ENCODE data around the gene CENPN. TPM values are rescaled to one million over a fixed set of nuclear protein-coding genes. Genes with fewer than 3 reads are reported as not detected.

The CENPN gene
- total and polyA plus RNA-seq, 2 of the 13 experiments (the other 11 are each of a cell fraction or from before 2014, with no cell fraction given), result 29.7 to 129 TPM

DNA sequence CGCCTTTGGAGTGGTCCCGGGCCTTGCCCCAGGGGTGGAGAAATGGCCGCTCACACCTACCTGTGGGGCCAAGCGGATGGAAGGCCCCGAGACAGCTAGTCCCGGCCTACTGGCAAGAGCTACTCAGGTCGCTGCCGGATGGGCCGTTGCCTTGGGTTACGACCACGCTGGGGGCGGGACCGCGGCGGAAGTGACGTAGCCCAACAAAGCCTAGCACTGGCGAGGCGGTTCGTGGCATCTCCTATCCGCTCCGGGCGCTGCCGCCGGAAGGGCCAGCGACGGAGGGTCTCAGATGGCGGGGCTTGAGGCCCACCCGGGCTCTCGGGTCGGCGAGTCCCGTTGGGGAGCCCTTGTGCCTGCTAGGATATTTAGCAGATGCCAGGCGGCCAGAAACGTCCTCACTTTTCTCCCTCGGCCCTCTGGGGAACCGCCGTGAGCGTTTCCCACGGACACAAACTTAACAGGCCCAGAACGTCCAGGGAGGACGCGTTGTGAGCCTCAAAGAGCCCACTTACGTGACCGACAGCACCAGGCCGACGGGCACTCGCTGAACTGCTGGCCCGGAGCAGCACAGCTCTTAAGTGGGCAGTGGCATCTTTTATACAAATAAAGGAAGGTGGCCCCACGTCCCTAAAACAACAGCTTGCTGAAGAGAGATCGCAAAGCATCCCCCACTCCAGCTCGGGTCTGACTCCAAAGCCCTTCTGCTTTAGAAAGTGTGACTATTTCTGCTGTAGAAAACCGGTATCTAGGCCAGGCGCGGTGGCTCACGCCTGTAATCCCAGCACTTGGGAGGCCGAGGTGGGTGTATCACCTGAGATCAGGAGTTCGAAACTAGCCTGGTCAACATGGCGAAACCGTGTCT is 70.3 kb downstream of the CENPN start, which contains the start of gene C16orf46 (continued):
- TF ChIP-seq, protein P1, sequence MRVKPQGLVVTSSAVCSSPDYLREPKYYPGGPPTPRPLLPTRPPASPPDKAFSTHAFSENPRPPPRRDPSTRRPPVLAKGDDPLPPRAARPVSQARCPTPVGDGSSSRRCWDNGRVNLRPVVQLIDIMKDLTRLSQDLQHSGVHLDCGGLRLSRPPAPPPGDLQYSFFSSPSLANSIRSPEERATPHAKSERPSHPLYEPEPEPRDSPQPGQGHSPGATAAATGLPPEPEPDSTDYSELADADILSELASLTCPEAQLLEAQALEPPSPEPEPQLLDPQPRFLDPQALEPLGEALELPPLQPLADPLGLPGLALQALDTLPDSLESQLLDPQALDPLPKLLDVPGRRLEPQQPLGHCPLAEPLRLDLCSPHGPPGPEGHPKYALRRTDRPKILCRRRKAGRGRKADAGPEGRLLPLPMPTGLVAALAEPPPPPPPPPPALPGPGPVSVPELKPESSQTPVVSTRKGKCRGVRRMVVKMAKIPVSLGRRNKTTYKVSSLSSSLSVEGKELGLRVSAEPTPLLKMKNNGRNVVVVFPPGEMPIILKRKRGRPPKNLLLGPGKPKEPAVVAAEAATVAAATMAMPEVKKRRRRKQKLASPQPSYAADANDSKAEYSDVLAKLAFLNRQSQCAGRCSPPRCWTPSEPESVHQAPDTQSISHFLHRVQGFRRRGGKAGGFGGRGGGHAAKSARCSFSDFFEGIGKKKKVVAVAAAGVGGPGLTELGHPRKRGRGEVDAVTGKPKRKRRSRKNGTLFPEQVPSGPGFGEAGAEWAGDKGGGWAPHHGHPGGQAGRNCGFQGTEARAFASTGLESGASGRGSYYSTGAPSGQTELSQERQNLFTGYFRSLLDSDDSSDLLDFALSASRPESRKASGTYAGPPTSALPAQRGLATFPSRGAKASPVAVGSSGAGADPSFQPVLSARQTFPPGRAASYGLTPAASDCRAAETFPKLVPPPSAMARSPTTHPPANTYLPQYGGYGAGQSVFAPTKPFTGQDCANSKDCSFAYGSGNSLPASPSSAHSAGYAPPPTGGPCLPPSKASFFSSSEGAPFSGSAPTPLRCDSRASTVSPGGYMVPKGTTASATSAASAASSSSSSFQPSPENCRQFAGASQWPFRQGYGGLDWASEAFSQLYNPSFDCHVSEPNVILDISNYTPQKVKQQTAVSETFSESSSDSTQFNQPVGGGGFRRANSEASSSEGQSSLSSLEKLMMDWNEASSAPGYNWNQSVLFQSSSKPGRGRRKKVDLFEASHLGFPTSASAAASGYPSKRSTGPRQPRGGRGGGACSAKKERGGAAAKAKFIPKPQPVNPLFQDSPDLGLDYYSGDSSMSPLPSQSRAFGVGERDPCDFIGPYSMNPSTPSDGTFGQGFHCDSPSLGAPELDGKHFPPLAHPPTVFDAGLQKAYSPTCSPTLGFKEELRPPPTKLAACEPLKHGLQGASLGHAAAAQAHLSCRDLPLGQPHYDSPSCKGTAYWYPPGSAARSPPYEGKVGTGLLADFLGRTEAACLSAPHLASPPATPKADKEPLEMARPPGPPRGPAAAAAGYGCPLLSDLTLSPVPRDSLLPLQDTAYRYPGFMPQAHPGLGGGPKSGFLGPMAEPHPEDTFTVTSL (CRISPR knock-in tag; IDR thresholded peaks at IDR 0.05; ENCODE audit: borderline replicate concordance), result no peak
- TF ChIP-seq NFE2L2 (IDR thresholded peaks at IDR 0.05; ENCODE audit: low read length) (no peak), RCOR2 (CRISPR knock-in tag; IDR thresholded peaks at IDR 0.05) (no peak), ZSCAN22 (CRISPR knock-in tag; IDR thresholded peaks at IDR 0.05) (no peak), ETV5 (CRISPR knock-in tag; IDR thresholded peaks at IDR 0.05; ENCODE audit: borderline replicate concordance) (peak; percentile 96), MAFG (CRISPR knock-in tag; IDR thresholded peaks at IDR 0.05) (no peak), PHF20 (CRISPR knock-in tag; IDR thresholded peaks at IDR 0.05) (peak; percentile 93), PLRG1 (conservative IDR thresholded peaks at IDR 0.05) (no peak), HDAC2 (CRISPR knock-in tag; IDR thresholded peaks at IDR 0.05) (peak; percentile 74), ZBTB8A (CRISPR knock-in tag; IDR thresholded peaks at IDR 0.05; ENCODE audit: borderline replicate concordance, low read depth) (no peak), BRD4 (CRISPR knock-in tag; IDR thresholded peaks at IDR 0.05) (peak; percentile 75; the same call in 1 of the 2 replicates), ARNT2 (CRISPR knock-in tag; IDR thresholded peaks at IDR 0.05; ENCODE audit: low read depth) (peak; percentile 87), ZNF430 (CRISPR knock-in tag; IDR thresholded peaks at IDR 0.05) (peak; percentile 89), ZNF556 (CRISPR knock-in tag; IDR thresholded peaks at IDR 0.05; ENCODE audit: borderline replicate concordance) (peak; percentile 76; the same call in 1 of the 2 replicates), ZNF451 (CRISPR knock-in tag; IDR thresholded peaks at IDR 0.05) (peak; percentile 90)
- TF ChIP-seq, protein P2, sequence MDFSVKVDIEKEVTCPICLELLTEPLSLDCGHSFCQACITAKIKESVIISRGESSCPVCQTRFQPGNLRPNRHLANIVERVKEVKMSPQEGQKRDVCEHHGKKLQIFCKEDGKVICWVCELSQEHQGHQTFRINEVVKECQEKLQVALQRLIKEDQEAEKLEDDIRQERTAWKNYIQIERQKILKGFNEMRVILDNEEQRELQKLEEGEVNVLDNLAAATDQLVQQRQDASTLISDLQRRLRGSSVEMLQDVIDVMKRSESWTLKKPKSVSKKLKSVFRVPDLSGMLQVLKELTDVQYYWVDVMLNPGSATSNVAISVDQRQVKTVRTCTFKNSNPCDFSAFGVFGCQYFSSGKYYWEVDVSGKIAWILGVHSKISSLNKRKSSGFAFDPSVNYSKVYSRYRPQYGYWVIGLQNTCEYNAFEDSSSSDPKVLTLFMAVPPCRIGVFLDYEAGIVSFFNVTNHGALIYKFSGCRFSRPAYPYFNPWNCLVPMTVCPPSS (IDR thresholded peaks at IDR 0.05), result no peak
- TF ChIP-seq, protein P3, sequence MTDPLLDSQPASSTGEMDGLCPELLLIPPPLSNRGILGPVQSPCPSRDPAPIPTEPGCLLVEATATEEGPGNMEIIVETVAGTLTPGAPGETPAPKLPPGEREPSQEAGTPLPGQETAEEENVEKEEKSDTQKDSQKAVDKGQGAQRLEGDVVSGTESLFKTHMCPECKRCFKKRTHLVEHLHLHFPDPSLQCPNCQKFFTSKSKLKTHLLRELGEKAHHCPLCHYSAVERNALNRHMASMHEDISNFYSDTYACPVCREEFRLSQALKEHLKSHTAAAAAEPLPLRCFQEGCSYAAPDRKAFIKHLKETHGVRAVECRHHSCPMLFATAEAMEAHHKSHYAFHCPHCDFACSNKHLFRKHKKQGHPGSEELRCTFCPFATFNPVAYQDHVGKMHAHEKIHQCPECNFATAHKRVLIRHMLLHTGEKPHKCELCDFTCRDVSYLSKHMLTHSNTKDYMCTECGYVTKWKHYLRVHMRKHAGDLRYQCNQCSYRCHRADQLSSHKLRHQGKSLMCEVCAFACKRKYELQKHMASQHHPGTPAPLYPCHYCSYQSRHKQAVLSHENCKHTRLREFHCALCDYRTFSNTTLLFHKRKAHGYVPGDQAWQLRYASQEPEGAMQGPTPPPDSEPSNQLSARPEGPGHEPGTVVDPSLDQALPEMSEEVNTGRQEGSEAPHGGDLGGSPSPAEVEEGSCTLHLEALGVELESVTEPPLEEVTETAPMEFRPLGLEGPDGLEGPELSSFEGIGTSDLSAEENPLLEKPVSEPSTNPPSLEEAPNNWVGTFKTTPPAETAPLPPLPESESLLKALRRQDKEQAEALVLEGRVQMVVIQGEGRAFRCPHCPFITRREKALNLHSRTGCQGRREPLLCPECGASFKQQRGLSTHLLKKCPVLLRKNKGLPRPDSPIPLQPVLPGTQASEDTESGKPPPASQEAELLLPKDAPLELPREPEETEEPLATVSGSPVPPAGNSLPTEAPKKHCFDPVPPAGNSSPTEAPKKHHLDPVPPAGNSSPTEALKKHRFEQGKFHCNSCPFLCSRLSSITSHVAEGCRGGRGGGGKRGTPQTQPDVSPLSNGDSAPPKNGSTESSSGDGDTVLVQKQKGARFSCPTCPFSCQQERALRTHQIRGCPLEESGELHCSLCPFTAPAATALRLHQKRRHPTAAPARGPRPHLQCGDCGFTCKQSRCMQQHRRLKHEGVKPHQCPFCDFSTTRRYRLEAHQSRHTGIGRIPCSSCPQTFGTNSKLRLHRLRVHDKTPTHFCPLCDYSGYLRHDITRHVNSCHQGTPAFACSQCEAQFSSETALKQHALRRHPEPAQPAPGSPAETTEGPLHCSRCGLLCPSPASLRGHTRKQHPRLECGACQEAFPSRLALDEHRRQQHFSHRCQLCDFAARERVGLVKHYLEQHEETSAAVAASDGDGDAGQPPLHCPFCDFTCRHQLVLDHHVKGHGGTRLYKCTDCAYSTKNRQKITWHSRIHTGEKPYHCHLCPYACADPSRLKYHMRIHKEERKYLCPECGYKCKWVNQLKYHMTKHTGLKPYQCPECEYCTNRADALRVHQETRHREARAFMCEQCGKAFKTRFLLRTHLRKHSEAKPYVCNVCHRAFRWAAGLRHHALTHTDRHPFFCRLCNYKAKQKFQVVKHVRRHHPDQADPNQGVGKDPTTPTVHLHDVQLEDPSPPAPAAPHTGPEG (CRISPR knock-in tag; IDR thresholded peaks at IDR 0.05), result peak; percentile 94

All from HepG2 (cell line).